Measurements from ENCODE around the gene ZBTB7C. TPM values are rescaled to one million over a fixed set of nuclear protein-coding genes. Genes with fewer than 3 reads are reported as not detected.

ZBTB7C gene
- total and polyA plus RNA-seq, 10 of the 15 experiments (the other 5 are each of a cell fraction or from before 2014, with no cell fraction given), result under 0.01 to 0.08 (median 0.01) TPM; not detected in 7

DNA sequence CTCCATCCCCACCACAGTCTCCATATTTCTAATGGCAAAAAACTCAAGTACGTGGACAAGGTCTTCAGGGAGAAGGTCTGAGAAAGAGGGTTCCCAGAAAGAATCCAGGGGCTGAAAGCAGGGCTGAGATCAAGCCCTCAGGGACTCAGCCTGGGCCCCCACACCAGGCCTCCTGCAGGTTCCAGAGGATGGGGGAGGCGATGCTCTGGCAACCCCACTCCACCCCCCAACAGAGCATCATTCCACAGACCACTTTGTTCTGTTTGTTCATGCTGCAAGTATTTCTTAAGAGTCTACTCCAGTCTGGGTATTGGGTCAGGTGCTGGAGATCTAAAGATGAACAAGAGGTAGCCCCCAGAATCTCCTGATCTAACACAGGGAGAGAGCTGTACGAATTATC lies 32.2 kb downstream of the ZBTB7C start:
- ChIA-PET RAD21 (ENCODE audit: unreplicated experiment) (no interaction called here), POLR2A (no interaction called here), SMC1A (ENCODE audit: uncharacterized antibody, unreplicated experiment) (no interaction called here), CTCF (no interaction called here)
- no peak overlapping the region for H2AFZ ChIP-seq (ENCODE audit: control insufficient read depth, low read depth, low read length)
- 0% methylated on average over 3 of the region's 3 CpGs for WGBS (ENCODE audit: insufficient coverage, insufficient replicate concordance, low lambda C conversion rate, missing lambda C conversion rate)
- H4K20me1 ChIP-seq (ENCODE audit: control insufficient read depth, insufficient read depth), result no peaks in the 10 kb centered on the region; the same call in 1 of the 2 replicates
- no peak overlapping the region for H3K4me2 ChIP-seq (ENCODE audit: control insufficient read depth, insufficient read depth)
- ATAC-seq (no peak), DNase-seq (ENCODE audit: low read depth, low spot score) (no peak), FAIRE-seq (no peak)
- no TSS peak for BruUV-seq (replicated peaks)
- H3K4me1 ChIP-seq (ENCODE audit: control insufficient read depth, insufficient read depth, low read length), result no peaks in the 10 kb centered on the region
- peaks cover 1 to 3% of the 10 kb centered on the region in 2 experiments; a peak in 2 of 4 replicates for H3K27me3 ChIP-seq (replicated peaks in 1 of 2; ENCODE audit: control insufficient read depth in 2 of 2, insufficient read depth in 2 of 2, low read length in 1 of 2)
- intact Hi-C loops (cut with micrococcal nuclease; ENCODE audit: unreplicated experiment) (no loop called here), in situ Hi-C loops (cut with MboI) (no loop called here)
- H3K27ac ChIP-seq (ENCODE audit: control insufficient read depth, insufficient read depth), result no peak overlapping the region
- H3K79me2 ChIP-seq (ENCODE audit: control insufficient read depth, insufficient read depth, low read length), result no peaks in the 10 kb centered on the region
- H3K36me3 ChIP-seq (ENCODE audit: control insufficient read depth in 2 of 2, insufficient read depth in 2 of 2, low read length in 1 of 2), result no peaks in the 10 kb centered on the region
- no peaks in the 10 kb centered on the region; the same call in 2 of the 3 replicates for H3K9me3 ChIP-seq (replicated peaks; ENCODE audit: control insufficient read depth, insufficient read depth, low read length)
- no peak overlapping the region for H3K4me3 ChIP-seq
- H3K9ac ChIP-seq (ENCODE audit: control insufficient read depth, insufficient read depth, low read length), result no peak overlapping the region
- TF ChIP-seq NR2C2 (IDR thresholded peaks at IDR 0.05; ENCODE audit: borderline replicate concordance, control insufficient read depth, insufficient read length, low read depth) (no peak), JUNB (IDR thresholded peaks at IDR 0.05) (no peak), BHLHE40 (IDR thresholded peaks at IDR 0.05; ENCODE audit: borderline replicate concordance in 1 of 2, low read depth in 2 of 2, low read length in 1 of 2) (no peak), GATAD2B (conservative IDR thresholded peaks at IDR 0.05; ENCODE audit: low read depth) (no peak), NFIC (IDR thresholded peaks at IDR 0.05; ENCODE audit: low read depth, low read length) (no peak), TAF1 (IDR thresholded peaks at IDR 0.05; ENCODE audit: borderline replicate concordance, low read depth, low read length) (no peak), NR2C1 (IDR thresholded peaks at IDR 0.05) (no peak), BMI1 (IDR thresholded peaks at IDR 0.05; ENCODE audit: borderline replicate concordance) (no peak), HDAC6 (IDR thresholded peaks at IDR 0.05; ENCODE audit: unreplicated experiment) (no peak)
- TF ChIP-seq, protein P1, sequence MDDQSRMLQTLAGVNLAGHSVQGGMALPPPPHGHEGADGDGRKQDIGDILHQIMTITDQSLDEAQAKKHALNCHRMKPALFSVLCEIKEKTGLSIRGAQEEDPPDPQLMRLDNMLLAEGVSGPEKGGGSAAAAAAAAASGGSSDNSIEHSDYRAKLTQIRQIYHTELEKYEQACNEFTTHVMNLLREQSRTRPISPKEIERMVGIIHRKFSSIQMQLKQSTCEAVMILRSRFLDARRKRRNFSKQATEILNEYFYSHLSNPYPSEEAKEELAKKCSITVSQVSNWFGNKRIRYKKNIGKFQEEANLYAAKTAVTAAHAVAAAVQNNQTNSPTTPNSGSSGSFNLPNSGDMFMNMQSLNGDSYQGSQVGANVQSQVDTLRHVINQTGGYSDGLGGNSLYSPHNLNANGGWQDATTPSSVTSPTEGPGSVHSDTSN (IDR thresholded peaks at IDR 0.05; ENCODE audit: insufficient replicate concordance, low read depth, low read length), result no peak
- TF ChIP-seq, protein P2, sequence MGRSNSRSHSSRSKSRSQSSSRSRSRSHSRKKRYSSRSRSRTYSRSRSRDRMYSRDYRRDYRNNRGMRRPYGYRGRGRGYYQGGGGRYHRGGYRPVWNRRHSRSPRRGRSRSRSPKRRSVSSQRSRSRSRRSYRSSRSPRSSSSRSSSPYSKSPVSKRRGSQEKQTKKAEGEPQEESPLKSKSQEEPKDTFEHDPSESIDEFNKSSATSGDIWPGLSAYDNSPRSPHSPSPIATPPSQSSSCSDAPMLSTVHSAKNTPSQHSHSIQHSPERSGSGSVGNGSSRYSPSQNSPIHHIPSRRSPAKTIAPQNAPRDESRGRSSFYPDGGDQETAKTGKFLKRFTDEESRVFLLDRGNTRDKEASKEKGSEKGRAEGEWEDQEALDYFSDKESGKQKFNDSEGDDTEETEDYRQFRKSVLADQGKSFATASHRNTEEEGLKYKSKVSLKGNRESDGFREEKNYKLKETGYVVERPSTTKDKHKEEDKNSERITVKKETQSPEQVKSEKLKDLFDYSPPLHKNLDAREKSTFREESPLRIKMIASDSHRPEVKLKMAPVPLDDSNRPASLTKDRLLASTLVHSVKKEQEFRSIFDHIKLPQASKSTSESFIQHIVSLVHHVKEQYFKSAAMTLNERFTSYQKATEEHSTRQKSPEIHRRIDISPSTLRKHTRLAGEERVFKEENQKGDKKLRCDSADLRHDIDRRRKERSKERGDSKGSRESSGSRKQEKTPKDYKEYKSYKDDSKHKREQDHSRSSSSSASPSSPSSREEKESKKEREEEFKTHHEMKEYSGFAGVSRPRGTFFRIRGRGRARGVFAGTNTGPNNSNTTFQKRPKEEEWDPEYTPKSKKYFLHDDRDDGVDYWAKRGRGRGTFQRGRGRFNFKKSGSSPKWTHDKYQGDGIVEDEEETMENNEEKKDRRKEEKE (IDR thresholded peaks at IDR 0.05), result no peak
- TF ChIP-seq, protein P3, sequence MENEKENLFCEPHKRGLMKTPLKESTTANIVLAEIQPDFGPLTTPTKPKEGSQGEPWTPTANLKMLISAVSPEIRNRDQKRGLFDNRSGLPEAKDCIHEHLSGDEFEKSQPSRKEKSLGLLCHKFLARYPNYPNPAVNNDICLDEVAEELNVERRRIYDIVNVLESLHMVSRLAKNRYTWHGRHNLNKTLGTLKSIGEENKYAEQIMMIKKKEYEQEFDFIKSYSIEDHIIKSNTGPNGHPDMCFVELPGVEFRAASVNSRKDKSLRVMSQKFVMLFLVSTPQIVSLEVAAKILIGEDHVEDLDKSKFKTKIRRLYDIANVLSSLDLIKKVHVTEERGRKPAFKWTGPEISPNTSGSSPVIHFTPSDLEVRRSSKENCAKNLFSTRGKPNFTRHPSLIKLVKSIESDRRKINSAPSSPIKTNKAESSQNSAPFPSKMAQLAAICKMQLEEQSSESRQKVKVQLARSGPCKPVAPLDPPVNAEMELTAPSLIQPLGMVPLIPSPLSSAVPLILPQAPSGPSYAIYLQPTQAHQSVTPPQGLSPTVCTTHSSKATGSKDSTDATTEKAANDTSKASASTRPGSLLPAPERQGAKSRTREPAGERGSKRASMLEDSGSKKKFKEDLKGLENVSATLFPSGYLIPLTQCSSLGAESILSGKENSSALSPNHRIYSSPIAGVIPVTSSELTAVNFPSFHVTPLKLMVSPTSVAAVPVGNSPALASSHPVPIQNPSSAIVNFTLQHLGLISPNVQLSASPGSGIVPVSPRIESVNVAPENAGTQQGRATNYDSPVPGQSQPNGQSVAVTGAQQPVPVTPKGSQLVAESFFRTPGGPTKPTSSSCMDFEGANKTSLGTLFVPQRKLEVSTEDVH (IDR thresholded peaks at IDR 0.05; ENCODE audit: low read depth, partially characterized antibody), result no peak
- TF ChIP-seq, protein P4, sequence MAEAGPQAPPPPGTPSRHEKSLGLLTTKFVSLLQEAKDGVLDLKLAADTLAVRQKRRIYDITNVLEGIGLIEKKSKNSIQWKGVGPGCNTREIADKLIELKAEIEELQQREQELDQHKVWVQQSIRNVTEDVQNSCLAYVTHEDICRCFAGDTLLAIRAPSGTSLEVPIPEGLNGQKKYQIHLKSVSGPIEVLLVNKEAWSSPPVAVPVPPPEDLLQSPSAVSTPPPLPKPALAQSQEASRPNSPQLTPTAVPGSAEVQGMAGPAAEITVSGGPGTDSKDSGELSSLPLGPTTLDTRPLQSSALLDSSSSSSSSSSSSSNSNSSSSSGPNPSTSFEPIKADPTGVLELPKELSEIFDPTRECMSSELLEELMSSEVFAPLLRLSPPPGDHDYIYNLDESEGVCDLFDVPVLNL (IDR thresholded peaks at IDR 0.05; ENCODE audit: low read depth, low read length), result no peak
- TF ChIP-seq, protein P5, sequence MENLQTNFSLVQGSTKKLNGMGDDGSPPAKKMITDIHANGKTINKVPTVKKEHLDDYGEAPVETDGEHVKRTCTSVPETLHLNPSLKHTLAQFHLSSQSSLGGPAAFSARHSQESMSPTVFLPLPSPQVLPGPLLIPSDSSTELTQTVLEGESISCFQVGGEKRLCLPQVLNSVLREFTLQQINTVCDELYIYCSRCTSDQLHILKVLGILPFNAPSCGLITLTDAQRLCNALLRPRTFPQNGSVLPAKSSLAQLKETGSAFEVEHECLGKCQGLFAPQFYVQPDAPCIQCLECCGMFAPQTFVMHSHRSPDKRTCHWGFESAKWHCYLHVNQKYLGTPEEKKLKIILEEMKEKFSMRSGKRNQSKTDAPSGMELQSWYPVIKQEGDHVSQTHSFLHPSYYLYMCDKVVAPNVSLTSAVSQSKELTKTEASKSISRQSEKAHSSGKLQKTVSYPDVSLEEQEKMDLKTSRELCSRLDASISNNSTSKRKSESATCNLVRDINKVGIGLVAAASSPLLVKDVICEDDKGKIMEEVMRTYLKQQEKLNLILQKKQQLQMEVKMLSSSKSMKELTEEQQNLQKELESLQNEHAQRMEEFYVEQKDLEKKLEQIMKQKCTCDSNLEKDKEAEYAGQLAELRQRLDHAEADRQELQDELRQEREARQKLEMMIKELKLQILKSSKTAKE (IDR thresholded peaks at IDR 0.05; ENCODE audit: low read depth, poor library complexity, severe bottlenecking), result no peak

All from GM12878 (cell line).